ENCODE results near the gene IBTK. TPM values are rescaled to one million over a fixed set of nuclear protein-coding genes. Genes with fewer than 3 reads are reported as not detected.
"Not testable (repeated sequence)": the region's sequence is repeated elsewhere in the genome, so short reads cannot be mapped to it uniquely, and the experiment has no call there.

IBTK gene, protein sequence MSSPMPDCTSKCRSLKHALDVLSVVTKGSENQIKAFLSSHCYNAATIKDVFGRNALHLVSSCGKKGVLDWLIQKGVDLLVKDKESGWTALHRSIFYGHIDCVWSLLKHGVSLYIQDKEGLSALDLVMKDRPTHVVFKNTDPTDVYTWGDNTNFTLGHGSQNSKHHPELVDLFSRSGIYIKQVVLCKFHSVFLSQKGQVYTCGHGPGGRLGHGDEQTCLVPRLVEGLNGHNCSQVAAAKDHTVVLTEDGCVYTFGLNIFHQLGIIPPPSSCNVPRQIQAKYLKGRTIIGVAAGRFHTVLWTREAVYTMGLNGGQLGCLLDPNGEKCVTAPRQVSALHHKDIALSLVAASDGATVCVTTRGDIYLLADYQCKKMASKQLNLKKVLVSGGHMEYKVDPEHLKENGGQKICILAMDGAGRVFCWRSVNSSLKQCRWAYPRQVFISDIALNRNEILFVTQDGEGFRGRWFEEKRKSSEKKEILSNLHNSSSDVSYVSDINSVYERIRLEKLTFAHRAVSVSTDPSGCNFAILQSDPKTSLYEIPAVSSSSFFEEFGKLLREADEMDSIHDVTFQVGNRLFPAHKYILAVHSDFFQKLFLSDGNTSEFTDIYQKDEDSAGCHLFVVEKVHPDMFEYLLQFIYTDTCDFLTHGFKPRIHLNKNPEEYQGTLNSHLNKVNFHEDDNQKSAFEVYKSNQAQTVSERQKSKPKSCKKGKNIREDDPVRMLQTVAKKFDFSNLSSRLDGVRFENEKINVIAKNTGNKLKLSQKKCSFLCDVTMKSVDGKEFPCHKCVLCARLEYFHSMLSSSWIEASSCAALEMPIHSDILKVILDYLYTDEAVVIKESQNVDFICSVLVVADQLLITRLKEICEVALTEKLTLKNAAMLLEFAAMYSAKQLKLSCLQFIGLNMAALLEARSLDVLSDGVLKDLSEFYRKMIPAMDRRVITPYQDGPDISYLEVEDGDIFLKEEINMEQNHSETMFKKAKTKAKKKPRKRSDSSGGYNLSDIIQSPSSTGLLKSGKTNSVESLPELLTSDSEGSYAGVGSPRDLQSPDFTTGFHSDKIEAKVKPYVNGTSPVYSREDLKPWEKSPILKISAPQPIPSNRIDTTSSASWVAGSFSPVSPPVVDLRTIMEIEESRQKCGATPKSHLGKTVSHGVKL (N-terminal part only)
- total RNA-seq (ENCODE audit: unreplicated experiment), result 36.1 TPM
- long read RNA-seq, partial matches to known transcripts, result 2 of 6 reads
- long read RNA-seq, other reads (novel, unspliced or antisense), result 4 of 6 reads

DNA sequence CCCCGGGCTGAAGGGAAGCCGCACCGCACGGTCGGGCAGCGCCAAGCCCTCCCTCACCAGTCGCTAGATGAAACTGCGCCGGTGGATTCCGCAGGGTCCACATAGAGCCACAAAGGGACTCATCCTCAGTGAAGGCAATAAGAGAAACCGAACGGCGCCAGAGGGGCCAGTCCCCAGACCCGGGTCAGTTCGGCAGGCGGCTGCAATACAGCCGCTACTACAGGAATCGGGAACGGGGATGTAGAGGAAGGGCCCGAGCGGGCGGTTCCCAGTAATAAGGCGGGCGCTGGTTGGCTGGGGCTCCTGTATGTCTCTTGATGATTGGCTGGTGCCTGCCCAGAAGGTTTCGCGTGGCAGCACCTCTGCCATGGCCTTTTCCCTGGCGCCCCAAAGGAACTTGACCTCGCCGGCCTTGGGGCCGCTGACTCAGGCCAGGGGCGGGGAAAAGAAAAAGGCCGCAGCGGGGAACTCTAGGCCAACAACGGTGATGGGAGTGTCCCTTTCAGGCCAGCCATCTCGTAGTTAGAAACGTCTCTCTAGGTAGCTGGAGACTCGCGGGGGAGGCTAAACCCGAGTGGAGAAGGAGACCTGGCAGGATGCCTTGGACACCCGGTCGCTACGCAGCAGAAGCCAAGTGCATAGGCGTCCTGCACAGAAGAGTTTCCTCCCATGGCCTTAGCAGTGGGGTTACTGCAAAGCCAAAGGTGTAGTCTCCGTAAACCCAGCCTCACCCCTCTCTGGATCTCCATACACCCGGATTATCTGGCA is at the start of gene IBTK:
TSS of gene IBTK (minus strand) at position 240 of the 768 bp plus-strand sequence. CDS start 7,258 bp downstream, outside the sequence.
- TF ChIP-seq, protein P1, sequence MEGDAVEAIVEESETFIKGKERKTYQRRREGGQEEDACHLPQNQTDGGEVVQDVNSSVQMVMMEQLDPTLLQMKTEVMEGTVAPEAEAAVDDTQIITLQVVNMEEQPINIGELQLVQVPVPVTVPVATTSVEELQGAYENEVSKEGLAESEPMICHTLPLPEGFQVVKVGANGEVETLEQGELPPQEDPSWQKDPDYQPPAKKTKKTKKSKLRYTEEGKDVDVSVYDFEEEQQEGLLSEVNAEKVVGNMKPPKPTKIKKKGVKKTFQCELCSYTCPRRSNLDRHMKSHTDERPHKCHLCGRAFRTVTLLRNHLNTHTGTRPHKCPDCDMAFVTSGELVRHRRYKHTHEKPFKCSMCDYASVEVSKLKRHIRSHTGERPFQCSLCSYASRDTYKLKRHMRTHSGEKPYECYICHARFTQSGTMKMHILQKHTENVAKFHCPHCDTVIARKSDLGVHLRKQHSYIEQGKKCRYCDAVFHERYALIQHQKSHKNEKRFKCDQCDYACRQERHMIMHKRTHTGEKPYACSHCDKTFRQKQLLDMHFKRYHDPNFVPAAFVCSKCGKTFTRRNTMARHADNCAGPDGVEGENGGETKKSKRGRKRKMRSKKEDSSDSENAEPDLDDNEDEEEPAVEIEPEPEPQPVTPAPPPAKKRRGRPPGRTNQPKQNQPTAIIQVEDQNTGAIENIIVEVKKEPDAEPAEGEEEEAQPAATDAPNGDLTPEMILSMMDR (IDR thresholded peaks at IDR 0.05; ENCODE audit: partially characterized antibody, unreplicated experiment), result no peak
- H3K4me1 Mint-ChIP-seq (ENCODE audit: low read depth, unreplicated experiment), result peaks cover 16% of the 10 kb centered on the region
- peak within 1 kb of the TSS; percentile 93 for H3K27ac Mint-ChIP-seq (ENCODE audit: unreplicated experiment)
- DNase-seq, result peak; percentile 92
- H3K4me3 Mint-ChIP-seq (ENCODE audit: unreplicated experiment), result peak within 1 kb of the TSS; percentile 96
- H3K36me3 Mint-ChIP-seq (ENCODE audit: unreplicated experiment), result no peaks in the 10 kb centered on the region
- peaks cover 4% of the 10 kb centered on the region for H3K27me3 Mint-ChIP-seq (ENCODE audit: unreplicated experiment)
- H3K9me3 Mint-ChIP-seq (ENCODE audit: unreplicated experiment), result peaks cover 2% of the 10 kb centered on the region

DNA sequence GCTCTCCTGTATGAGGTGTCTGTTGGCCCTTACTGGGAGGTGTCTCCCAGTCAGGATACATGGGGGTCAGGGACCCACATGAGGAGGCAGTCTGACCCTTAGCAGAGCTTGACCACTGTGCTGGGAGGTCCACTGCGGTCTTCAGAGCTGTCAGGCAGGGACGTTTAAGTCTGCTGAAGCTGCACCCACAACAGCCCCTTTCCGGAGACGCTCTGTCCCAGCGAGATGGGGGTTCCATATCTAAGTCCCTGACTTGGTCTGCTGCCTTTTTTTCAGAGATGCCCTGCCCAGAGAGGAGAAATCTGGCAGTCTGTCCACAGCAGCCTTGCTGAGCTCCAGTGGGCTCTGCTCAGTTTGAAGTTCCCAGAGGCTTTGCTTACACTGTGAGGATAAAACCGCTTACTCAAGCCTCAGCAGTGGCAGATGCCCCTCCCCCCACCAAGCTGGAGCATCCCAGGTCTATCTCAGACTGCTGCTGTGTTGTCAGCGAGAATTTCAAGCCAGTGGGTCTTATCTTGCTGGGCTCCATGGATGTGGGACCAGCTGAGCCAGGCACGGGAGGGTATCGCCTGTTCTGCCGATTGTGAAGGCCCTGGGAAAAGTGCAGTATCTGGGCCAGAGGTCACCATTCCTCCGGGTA is 36.3 kb upstream of the IBTK start:
- TF ChIP-seq, protein P1 (IDR thresholded peaks at IDR 0.05; ENCODE audit: partially characterized antibody, unreplicated experiment), result no peak
- no peaks in the 10 kb centered on the region for H3K4me1 Mint-ChIP-seq (ENCODE audit: low read depth, unreplicated experiment)
- no peak overlapping the region for H3K27ac Mint-ChIP-seq (ENCODE audit: unreplicated experiment)
- H3K4me3 Mint-ChIP-seq (ENCODE audit: unreplicated experiment), result no peak overlapping the region
- H3K36me3 Mint-ChIP-seq (ENCODE audit: unreplicated experiment), result peaks cover 5% of the 10 kb centered on the region
- no peaks in the 10 kb centered on the region for H3K27me3 Mint-ChIP-seq (ENCODE audit: unreplicated experiment)
- no peaks in the 10 kb centered on the region for H3K9me3 Mint-ChIP-seq (ENCODE audit: unreplicated experiment)
- DNase-seq, result peak; percentile 50

DNA sequence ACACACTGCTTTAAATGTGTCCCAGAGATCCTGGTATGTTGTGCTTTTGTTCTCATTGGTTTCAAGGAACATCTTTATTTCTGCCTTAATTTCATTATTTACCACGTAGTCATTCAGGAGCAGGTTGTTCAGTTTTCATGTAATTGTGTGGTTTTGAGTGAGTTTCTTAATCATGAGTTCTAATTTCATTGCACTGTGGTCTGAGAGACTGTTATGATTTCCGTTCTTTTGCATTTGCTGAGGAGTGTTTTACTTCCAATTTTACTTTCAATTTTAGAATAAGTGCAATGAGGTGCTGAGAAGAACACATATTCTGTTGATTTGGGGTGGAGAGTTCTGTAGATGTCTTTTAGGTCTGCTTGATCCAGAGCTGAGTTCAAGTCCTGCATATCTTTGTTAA is 34.0 kb upstream of the IBTK start:
- not testable (repeated sequence) for H3K27ac Mint-ChIP-seq (ENCODE audit: unreplicated experiment); H3K9me3 Mint-ChIP-seq (ENCODE audit: unreplicated experiment); H3K4me3 Mint-ChIP-seq (ENCODE audit: unreplicated experiment); H3K36me3 Mint-ChIP-seq (ENCODE audit: unreplicated experiment); DNase-seq; H3K27me3 Mint-ChIP-seq (ENCODE audit: unreplicated experiment); H3K4me1 Mint-ChIP-seq (ENCODE audit: low read depth, unreplicated experiment)

DNA sequence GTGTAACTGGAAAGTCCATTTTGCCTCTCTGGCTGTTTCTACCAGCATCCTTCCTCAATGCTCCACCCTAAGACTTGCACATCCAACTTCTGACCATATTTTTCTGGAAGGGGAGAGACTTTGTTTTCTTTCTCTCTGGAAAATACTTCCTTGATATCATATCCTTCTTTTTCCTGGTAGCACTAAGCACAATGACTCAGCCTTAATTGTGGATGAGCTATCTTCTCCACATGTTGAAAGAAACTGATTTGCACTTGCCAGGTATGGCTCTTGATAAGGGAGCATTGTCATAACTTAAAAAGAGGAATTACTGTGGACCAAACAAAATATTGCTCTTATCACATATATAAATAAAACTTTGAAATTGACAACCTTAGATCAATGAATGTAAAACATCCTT is 30.1 kb upstream of the IBTK start:
- DNase-seq, result no peak
- Mint-ChIP-seq H3K4me1 (ENCODE audit: low read depth, unreplicated experiment) (no peaks in the 10 kb centered on the region), H3K27ac (ENCODE audit: unreplicated experiment) (no peak overlapping the region), H3K27me3 (ENCODE audit: unreplicated experiment) (peaks cover 1% of the 10 kb centered on the region), H3K4me3 (ENCODE audit: unreplicated experiment) (no peak overlapping the region), H3K36me3 (ENCODE audit: unreplicated experiment) (peaks cover 5% of the 10 kb centered on the region), H3K9me3 (ENCODE audit: unreplicated experiment) (no peaks in the 10 kb centered on the region)
- TF ChIP-seq, protein P1 (IDR thresholded peaks at IDR 0.05; ENCODE audit: partially characterized antibody, unreplicated experiment), result no peak
